Measurements from ENCODE around the gene TPD52L1. TPM values are rescaled to one million over a fixed set of nuclear protein-coding genes. Genes with fewer than 3 reads are reported as not detected.

TPD52L1 gene
- polyA plus RNA-seq, 3 donors from 2014 or later = 2.2 to 5.2 (median 4.4) TPM

DNA sequence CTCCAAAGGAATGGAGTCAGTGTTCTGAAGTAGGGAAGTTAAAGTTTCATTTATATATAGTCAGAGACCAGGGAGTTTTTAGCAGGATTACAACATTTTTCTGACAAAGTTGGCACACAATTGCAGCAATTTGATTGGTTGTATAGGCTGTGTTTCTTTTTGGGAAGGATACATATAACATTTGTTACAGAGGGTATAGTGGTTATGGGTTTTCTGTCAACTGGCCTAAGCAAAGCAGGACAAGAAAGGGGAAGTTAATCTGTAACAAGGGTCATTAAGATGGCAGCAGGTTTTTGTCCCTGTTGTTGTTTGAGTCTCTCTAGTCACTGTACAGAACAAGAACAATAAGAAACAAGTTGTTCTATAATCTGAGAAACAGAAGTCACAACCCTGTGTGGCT, 41.4 kb downstream of the TPD52L1 start:
- Mint-ChIP-seq H3K36me3 (no peaks in the 10 kb centered on the region), H3K4me3 (no peak overlapping the region), H3K27ac (no peak overlapping the region), H3K4me1 (peaks cover 9 to 10% of the 10 kb centered on the region in 2 donors), H3K9me3 (no peaks in the 10 kb centered on the region), H3K27me3 (ENCODE audit: low read depth in 3 of 3) (no peaks in the 10 kb centered on the region)
- no peak for DNase-seq

DNA sequence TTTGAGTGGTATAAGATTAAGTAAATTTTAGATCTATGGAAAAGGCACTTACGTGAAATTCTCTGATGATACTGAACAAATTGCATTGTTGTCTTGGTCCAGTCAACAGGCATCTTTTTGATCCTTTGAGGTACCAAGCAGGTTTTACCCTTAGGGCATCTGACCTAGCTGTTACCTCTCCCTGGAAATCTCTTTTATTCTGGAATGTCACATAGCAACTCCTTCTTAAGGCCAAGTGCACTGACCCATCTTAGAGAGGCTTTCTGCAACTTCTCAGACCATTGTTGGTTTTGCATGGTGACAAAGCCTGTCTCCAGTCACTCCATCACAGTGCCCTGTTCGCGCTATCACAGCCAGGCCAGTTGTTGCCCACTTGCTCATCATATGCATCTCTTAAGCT, 42.0 kb downstream of the TPD52L1 start:
- H3K9me3 Mint-ChIP-seq = no peaks in the 10 kb centered on the region

DNA sequence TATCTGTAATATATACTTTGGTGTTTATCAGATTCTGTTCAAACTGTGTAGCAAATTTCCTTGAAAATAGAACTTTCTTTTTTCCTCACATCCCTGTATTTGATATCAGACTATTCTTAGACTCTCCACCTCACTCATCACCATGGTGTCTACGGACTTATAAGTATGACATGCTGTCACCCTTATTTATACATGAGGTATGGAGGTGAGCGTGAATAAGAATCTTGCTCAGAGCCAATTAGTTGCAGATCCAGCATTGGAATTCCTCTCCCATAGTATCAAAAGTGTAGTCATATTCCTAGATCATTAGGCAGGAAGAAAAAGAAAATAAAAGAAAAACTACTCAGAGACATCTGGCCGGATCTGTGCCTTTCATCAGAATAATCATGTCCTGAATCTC, 43.0 kb downstream of the TPD52L1 start:
- no peaks in the 10 kb centered on the region for H3K9me3 Mint-ChIP-seq
- no peak overlapping the region for H3K27ac Mint-ChIP-seq
- no peak overlapping the region for H3K4me3 Mint-ChIP-seq
- H3K4me1 Mint-ChIP-seq = peaks cover 7 to 10% of the 10 kb centered on the region in 2 donors
- H3K36me3 Mint-ChIP-seq = no peaks in the 10 kb centered on the region
- no peak for DNase-seq
- H3K27me3 Mint-ChIP-seq (ENCODE audit: low read depth in 3 of 3) = no peaks in the 10 kb centered on the region

More for the DNA sequence above, 42.0 kb downstream of the TPD52L1 start:
- Mint-ChIP-seq H3K4me1 (peaks cover 9 to 10% of the 10 kb centered on the region in 2 donors), H3K4me3 (no peak overlapping the region), H3K27ac (no peak overlapping the region), H3K27me3 (ENCODE audit: low read depth in 3 of 3) (no peaks in the 10 kb centered on the region), H3K36me3 (no peaks in the 10 kb centered on the region)
- DNase-seq = no peak

DNA sequence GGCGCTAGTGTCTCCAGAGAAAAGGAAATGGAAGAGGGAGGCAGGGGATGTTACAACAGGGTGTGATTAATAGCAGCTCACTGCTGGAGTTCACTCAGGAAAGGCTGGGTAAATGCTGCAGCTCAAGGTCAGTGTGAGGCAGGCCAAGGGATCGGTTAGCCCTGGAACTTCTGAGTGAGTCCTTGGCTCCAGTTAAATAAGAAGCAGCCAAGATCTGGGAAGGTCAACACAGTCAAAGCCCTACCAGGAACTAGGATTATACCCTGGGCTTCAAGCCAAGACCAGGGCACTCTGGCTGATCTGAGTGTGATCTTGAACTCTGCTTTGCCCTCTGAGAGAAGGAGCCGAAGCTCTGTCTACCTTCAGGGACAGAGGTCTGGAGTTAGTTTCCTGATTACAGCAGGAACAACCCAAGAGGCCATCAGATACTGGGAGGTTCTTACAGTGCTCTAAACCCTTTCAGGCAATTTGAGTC, 44.3 kb downstream of the TPD52L1 start:
- no peaks in the 10 kb centered on the region for H3K9me3 Mint-ChIP-seq
- no peaks in the 10 kb centered on the region for H3K27me3 Mint-ChIP-seq (ENCODE audit: low read depth in 3 of 3)
- H3K36me3 Mint-ChIP-seq = no peaks in the 10 kb centered on the region
- no peak overlapping the region for H3K4me3 Mint-ChIP-seq
- DNase-seq = no peak
- H3K4me1 Mint-ChIP-seq = peaks cover 0 to under 1% of the 10 kb centered on the region in 2 donors
- no peak overlapping the region for H3K27ac Mint-ChIP-seq

DNA sequence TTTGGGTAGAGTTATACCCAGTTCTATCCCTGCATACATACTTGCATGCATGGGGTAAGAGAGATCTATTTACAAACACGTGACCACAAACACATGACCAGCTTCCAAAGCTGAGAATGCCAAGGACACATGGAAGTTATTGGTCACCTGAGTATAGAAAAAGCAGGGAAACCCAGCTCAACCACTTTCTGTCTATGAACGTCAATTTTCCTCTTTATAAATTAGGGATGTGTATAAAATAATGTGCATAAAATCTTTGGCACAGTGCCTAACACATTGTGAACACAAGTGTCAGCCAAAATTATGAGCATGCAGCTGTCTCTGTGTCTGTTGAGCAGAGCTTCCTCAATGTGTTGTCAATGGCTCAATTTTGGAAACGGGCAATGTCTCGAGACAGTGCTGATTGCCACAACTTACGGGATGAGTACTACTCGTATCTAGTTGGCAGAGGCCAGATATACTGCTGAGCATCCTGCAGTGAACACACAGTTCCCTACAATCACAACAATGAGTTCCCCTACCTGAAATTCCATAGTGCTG, 44.9 kb downstream of the TPD52L1 start:
- H3K27me3 Mint-ChIP-seq (ENCODE audit: low read depth in 3 of 3) = no peaks in the 10 kb centered on the region
- no peaks in the 10 kb centered on the region for H3K9me3 Mint-ChIP-seq
- no peak overlapping the region for H3K27ac Mint-ChIP-seq
- H3K4me1 Mint-ChIP-seq = no peaks in the 10 kb centered on the region
- no peak for DNase-seq
- H3K4me3 Mint-ChIP-seq = no peak overlapping the region
- no peaks in the 10 kb centered on the region for H3K36me3 Mint-ChIP-seq

DNA sequence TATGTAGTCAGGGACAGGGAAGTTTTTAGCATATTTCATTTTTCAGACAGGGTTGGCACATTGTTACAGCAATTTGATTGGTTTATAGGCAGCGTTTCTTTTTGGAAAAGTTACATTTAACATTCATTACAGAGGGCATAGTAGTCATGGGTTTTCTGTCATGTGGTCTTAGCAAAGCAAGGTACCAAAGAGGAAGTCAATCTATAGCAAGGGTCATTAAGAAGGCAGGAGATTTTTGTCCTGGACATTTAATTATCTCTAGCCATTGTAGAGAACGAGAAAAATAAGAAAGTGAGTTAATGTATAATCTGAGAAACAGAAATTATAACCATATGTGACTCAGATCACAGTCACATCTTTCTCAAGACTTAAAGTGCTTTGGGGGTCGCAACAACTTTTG, 47.4 kb downstream of the TPD52L1 start:
- no peak for DNase-seq
- no peak overlapping the region for H3K27ac Mint-ChIP-seq
- H3K4me1 Mint-ChIP-seq = no peaks in the 10 kb centered on the region
- no peaks in the 10 kb centered on the region for H3K27me3 Mint-ChIP-seq (ENCODE audit: low read depth in 3 of 3)
- no peaks in the 10 kb centered on the region for H3K9me3 Mint-ChIP-seq
- no peaks in the 10 kb centered on the region for H3K36me3 Mint-ChIP-seq
- no peak overlapping the region for H3K4me3 Mint-ChIP-seq

DNA sequence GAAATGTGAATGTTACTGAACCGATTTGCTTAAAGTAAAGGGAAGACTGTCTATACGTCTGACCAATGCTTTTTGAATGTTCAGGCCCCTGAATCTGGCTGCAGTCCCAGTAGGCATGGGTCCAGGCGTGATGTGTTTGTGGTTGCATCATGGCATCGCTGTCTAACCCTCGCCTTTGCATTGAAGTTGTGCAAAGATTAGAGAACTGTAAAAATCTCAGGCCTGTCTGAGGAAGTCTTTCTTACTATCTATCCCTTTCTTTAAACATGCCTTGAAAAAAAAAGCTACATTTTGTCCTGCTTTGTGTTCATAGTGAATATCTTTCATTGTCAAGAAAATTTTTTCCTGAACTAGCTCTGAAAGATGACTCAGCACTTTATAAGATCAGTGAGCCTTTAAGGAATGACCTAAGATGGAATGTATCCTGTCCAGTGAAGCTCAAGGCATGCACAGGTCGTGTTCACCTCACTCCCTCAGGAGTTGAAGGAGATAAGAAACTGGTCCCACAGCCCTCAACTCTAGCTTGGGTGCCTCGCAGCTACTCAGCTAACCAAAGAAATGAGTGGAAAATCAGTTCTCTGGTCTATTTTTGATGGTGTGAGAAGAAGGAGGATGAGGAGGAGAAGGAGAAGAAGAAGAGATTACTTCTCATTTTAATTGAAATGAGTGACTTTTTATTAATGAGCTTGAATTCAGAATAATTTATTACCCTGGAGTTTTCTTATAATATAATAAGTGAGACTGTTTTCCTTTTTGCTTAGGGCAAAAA, 48.6 kb downstream of the TPD52L1 start:
- H3K4me1 Mint-ChIP-seq = no peaks in the 10 kb centered on the region
- H3K27ac Mint-ChIP-seq = no peak overlapping the region

DNA sequence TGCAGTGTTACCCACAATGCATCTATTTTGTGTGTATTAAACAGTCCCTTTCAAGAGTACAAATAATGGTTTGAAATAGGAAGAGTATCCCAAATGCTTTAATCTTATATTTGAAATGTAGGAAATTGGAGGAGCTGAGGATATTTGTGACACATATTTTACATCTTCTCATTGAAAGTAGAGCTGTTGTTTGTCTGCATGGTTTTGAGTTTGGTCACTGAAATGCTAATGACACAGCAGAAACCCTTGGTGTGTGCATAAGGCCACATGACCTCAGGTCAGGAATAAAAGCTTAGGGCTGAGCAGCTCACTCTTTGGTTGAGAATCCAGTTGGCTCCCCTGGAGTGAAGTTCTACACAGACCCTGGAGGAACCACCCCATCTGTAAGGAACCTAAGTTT, 49.8 kb downstream of the TPD52L1 start:
- no peak overlapping the region for H3K27ac Mint-ChIP-seq
- H3K9me3 Mint-ChIP-seq = no peaks in the 10 kb centered on the region
- H3K27me3 Mint-ChIP-seq (ENCODE audit: low read depth in 3 of 3) = peaks cover 0 to 2% (median 0%) of the 10 kb centered on the region in 3 donors
- no peaks in the 10 kb centered on the region for H3K36me3 Mint-ChIP-seq
- no peaks in the 10 kb centered on the region for H3K4me1 Mint-ChIP-seq
- DNase-seq = no peak
- no peak overlapping the region for H3K4me3 Mint-ChIP-seq

More for the DNA sequence above, 48.6 kb downstream of the TPD52L1 start:
- Mint-ChIP-seq H3K4me3 (no peak overlapping the region), H3K36me3 (no peaks in the 10 kb centered on the region), H3K9me3 (no peaks in the 10 kb centered on the region), H3K27me3 (ENCODE audit: low read depth in 3 of 3) (peaks cover 0 to 2% (median 0%) of the 10 kb centered on the region in 3 donors)
- DNase-seq = no peak

DNA sequence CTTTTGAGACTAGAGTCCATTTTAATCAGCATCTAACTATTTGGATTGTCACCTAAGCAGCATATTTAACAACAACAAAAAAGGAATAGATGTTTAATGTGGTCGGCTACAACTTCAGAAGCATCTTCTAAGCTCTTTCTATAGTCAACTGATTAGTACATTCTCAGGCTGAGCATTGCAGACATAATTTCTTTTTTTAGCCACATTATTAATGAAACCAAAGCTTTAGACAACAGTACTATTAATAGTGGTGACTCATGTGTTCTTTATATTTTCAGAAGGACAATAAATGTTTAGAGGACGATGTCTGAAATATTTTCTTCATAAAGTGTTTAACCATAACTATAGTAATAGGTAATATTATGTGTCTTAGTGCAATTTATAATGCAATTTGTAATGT, 52.4 kb downstream of the TPD52L1 start:
- no peak for DNase-seq
- Mint-ChIP-seq H3K4me1 (no peaks in the 10 kb centered on the region), H3K27me3 (ENCODE audit: low read depth in 3 of 3) (peaks cover 0 to 2% (median 0%) of the 10 kb centered on the region in 3 donors), H3K4me3 (no peak overlapping the region), H3K9me3 (no peaks in the 10 kb centered on the region), H3K36me3 (no peaks in the 10 kb centered on the region), H3K27ac (no peak overlapping the region)

DNA sequence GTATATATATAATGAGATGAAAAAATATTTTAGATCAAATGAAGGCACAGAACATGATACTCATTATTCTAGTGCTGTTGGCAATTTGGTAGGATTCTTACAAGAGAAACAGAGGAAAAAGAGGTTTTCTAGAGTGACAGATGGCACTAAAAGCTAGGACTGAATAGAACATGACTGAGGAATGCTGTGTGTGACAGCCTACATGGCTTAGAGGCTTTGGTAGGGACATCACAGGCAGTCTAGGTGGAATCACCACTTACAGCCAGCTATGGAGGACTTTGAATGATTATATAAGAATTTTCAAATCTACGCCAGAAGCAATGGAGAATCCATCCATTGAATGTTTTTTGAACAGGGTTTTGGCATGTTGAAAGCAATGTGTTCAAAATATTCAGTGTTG, 52.8 kb downstream of the TPD52L1 start:
- no peaks in the 10 kb centered on the region for H3K9me3 Mint-ChIP-seq
- peaks cover 0 to 2% (median 1%) of the 10 kb centered on the region in 3 donors for H3K27me3 Mint-ChIP-seq (ENCODE audit: low read depth in 3 of 3)
- DNase-seq = no peak
- H3K4me1 Mint-ChIP-seq = no peaks in the 10 kb centered on the region
- H3K36me3 Mint-ChIP-seq = no peaks in the 10 kb centered on the region
- no peak overlapping the region for H3K4me3 Mint-ChIP-seq
- H3K27ac Mint-ChIP-seq = no peak overlapping the region

DNA sequence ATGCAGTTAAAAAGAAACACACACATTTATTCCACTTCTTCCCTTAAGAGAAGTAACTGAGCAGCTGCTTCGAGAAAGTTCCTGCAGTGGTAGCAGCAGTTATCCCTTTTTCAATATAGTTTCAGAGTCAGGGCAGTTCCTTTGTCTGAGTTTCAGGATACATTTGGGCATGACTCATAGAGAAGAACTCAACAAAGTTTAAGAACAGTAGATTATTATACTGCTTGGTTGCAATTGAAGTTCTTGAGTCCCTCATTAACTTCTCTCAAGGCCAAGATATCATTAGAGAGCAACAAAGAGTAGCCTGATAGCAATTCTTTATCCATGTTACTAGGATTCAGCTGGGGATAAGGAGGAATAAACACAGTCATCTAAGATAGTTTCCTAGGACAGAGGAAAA, 54.4 kb downstream of the TPD52L1 start:
- Mint-ChIP-seq H3K27me3 (ENCODE audit: low read depth in 3 of 3) (peaks cover 0 to 4% (median 2%) of the 10 kb centered on the region in 3 donors), H3K4me3 (no peak overlapping the region), H3K9me3 (no peaks in the 10 kb centered on the region), H3K27ac (no peak overlapping the region), H3K4me1 (no peaks in the 10 kb centered on the region), H3K36me3 (no peaks in the 10 kb centered on the region)
- DNase-seq = no peak

DNA sequence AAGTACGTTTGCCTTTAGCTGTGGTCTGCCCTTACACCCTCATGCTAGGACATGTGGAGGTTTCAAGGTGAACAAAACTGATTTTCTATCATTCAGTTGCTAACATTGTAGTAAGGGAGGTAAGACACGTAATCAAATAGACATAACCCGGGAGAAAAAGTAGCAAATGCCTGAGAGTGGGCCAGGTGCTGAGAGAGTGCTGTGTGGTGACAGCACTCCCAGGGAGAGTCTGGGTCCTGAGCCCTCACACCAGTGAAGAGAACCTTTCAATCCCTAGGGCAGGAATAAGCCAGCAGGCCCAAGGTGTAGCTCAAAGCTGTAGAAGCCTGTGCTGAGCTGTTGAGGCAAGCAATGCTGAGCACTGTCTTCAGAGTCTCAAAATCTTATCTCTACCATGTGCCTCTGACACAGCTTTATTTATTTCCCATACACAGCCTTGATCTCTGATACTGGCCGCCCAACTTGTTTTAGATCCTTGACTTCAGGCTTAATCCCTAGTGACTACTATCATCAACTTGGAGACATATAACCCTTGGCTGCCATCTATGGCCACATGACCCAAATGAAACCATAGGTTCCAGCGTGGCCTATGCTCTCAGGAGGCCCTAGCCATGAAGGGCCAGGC, 55.2 kb downstream of the TPD52L1 start:
- Mint-ChIP-seq H3K4me3 (no peak overlapping the region), H3K36me3 (no peaks in the 10 kb centered on the region), H3K27me3 (ENCODE audit: low read depth in 3 of 3) (peaks cover 0 to 4% (median 2%) of the 10 kb centered on the region in 3 donors), H3K27ac (no peak overlapping the region), H3K9me3 (no peaks in the 10 kb centered on the region), H3K4me1 (no peaks in the 10 kb centered on the region)
- DNase-seq = no peak

DNA sequence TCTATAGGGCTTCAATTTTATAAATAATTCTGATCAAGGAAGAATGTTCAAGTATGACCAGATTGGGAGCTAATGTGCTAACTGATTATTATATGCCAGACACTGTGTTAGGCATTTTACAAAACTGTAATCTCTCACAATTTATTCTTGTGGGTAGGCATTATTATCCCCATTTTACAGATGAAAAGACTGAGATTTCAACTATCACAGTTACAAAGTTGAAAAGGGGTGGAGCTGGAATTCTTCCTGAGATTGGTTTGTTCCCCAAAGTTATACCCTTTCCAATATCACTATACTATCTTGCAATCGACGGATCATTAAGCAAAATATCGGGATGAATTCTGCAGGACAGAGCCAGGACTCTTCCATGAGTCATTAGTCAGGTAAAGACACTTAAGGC, 57.1 kb downstream of the TPD52L1 start:
- no peak for DNase-seq
- Mint-ChIP-seq H3K27ac (no peak overlapping the region), H3K4me1 (no peaks in the 10 kb centered on the region), H3K4me3 (no peak overlapping the region), H3K27me3 (ENCODE audit: low read depth in 3 of 3) (peaks cover 0 to 6% (median 2%) of the 10 kb centered on the region in 3 donors), H3K36me3 (peaks cover 0 to 4% (median 0%) of the 10 kb centered on the region in 3 donors), H3K9me3 (no peaks in the 10 kb centered on the region)

DNA sequence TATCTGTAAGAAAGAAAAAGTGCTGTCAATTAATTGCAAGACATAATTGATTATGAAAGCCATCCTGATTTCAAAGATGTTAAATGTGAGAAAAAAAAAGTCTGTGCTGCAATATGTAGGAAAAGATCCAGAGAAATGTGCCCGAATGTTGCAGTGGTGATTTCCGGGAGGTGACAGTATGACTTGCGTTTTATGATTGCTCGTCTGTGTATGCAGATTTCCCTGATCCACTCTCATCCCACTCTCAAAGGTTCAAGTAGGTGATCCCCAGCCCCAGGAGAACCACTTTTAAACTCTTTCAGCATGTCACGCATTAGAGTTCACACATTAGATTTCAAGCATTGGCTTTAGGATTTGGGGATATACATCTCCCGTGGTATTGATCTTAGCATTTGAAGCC, 57.8 kb downstream of the TPD52L1 start:
- peaks cover 0 to 6% (median under 1%) of the 10 kb centered on the region in 3 donors for H3K27me3 Mint-ChIP-seq (ENCODE audit: low read depth in 3 of 3)
- no peak overlapping the region for H3K27ac Mint-ChIP-seq
- DNase-seq = no peak
- H3K9me3 Mint-ChIP-seq = no peaks in the 10 kb centered on the region
- no peaks in the 10 kb centered on the region for H3K4me1 Mint-ChIP-seq
- peaks cover 0 to 4% (median 0%) of the 10 kb centered on the region in 3 donors for H3K36me3 Mint-ChIP-seq
- H3K4me3 Mint-ChIP-seq = no peak overlapping the region

Measured in immature natural killer cell (primary cell).